ENCODE results near the gene DKKL1. TPM values are rescaled to one million over a fixed set of nuclear protein-coding genes. Genes with fewer than 3 reads are reported as not detected.

The DKKL1 gene
- total and polyA plus RNA-seq, 12 donors: 0.20 to 0.54 (median 0.24) TPM; not detected in 8

GRCh38 chr19:49419173-49419572 lies 55.5 kb downstream of the DKKL1 start:
- peaks cover 4 to 93% (median 84%) of the 10 kb centered on the region in 7 donors for H3K27me3 ChIP-seq
- 81 to 82% methylated on average over 2 of the region's 2 CpGs for WGBS, 2 donors
- no peak overlapping the region for H3K27ac ChIP-seq

GRCh38 chr19:49420227-49420626 lies 56.5 kb downstream of the DKKL1 start:
- TF ChIP-seq CTCF (IDR thresholded peaks at IDR 0.05): no peak
- H3K27ac ChIP-seq: no peak overlapping the region
- no peaks in the 10 kb centered on the region for H3K9me3 ChIP-seq
- H3K27me3 ChIP-seq: peaks cover 4 to 100% (median 92%) of the 10 kb centered on the region in 7 donors
- intact Hi-C loops (cut with DNase I): no loop called here
- no peak for ATAC-seq
- peaks cover 5 to 34% (median 30%) of the 10 kb centered on the region in 9 donors for H3K4me1 ChIP-seq
- H3K36me3 ChIP-seq: no peaks in the 10 kb centered on the region
- WGBS, 2 donors: 48 to 62% methylated on average over 2 of the region's 2 CpGs
- no peak for DNase-seq
- no peak overlapping the region for H3K4me3 ChIP-seq

More at GRCh38 chr19:49419173-49419572, 55.5 kb downstream of the DKKL1 start:
- Histone ChIP-seq H3K9me3 (no peaks in the 10 kb centered on the region), H3K4me3 (no peak overlapping the region), H3K36me3 (no peaks in the 10 kb centered on the region), H3K4me1 (peaks cover 5 to 34% (median 30%) of the 10 kb centered on the region in 9 donors)
- no peak for DNase-seq
- intact Hi-C loops (cut with DNase I): no loop called here
- no peak for ATAC-seq
- no peak for TF ChIP-seq CTCF (IDR thresholded peaks at IDR 0.05)

- intact Hi-C loops (cut with DNase I): no loop called here
Observed at GRCh38 chr19:49421039-49421877, 57.6 kb downstream of the DKKL1 start.

GRCh38 chr19:49421878-49422202 lies 58.2 kb downstream of the DKKL1 start:
- Histone ChIP-seq H3K36me3 (no peaks in the 10 kb centered on the region), H3K4me3 (no peak overlapping the region), H3K9me3 (no peaks in the 10 kb centered on the region), H3K27ac (no peak overlapping the region), H3K4me1 (peaks cover 5 to 39% (median 30%) of the 10 kb centered on the region in 9 donors), H3K27me3 (peaks cover 13 to 100% (median 95%) of the 10 kb centered on the region in 7 donors)
- no peak for ATAC-seq
- no peak for DNase-seq
- intact Hi-C loops (cut with DNase I): no loop called here
- TF ChIP-seq CTCF (IDR thresholded peaks at IDR 0.05): no peak
- 14 to 19% methylated on average over 3 of the region's 3 CpGs for WGBS, 2 donors

More at GRCh38 chr19:49421039-49421877, 57.6 kb downstream of the DKKL1 start:
- TF ChIP-seq CTCF (IDR thresholded peaks at IDR 0.05): no peak
- Histone ChIP-seq H3K9me3 (no peaks in the 10 kb centered on the region), H3K27ac (no peak overlapping the region), H3K36me3 (no peaks in the 10 kb centered on the region), H3K4me1 (peaks cover 5 to 38% (median 30%) of the 10 kb centered on the region in 9 donors), H3K4me3 (peak overlapping the region in 6 of 10 donors; percentile 10 to 38 (median 29)), H3K27me3 (peaks cover 7 to 100% (median 95%) of the 10 kb centered on the region in 7 donors)
- ATAC-seq (peak; percentile 60 to 86 (median 76)), DNase-seq (peak; percentile 67 to 73)
- WGBS, 2 donors: 8 to 9% methylated on average over 48 of the region's 48 CpGs
